OCI-LY1 (cell line): ENCODE measurements around the gene PSMD1.

Source experiments
- EZH2 ChIP-seq: fragments of 200-600 bp; sonication (generic), shearing (Covaris generic); IDR thresholded peaks from 2 replicates; pipeline ENCODE4 v1.8.0; 2017; ENCODE audit warnings: borderline replicate concordance, mixed run types, mild to moderate bottlenecking, antibody characterized with exemption, low read length, moderate library complexity, mixed read lengths
- TF ChIP-seq, protein P1 (sequence below): fragments of 200-600 bp; sonication (generic), shearing (Covaris generic); IDR thresholded peaks from 2 replicates; pipeline ENCODE4 v1.5.1; 2017; ENCODE audit warnings: mild to moderate bottlenecking, antibody characterized with exemption, low read length, moderate library complexity, mixed read lengths

- TF ChIP-seq EZH2: no peak
- TF ChIP-seq, protein P1, sequence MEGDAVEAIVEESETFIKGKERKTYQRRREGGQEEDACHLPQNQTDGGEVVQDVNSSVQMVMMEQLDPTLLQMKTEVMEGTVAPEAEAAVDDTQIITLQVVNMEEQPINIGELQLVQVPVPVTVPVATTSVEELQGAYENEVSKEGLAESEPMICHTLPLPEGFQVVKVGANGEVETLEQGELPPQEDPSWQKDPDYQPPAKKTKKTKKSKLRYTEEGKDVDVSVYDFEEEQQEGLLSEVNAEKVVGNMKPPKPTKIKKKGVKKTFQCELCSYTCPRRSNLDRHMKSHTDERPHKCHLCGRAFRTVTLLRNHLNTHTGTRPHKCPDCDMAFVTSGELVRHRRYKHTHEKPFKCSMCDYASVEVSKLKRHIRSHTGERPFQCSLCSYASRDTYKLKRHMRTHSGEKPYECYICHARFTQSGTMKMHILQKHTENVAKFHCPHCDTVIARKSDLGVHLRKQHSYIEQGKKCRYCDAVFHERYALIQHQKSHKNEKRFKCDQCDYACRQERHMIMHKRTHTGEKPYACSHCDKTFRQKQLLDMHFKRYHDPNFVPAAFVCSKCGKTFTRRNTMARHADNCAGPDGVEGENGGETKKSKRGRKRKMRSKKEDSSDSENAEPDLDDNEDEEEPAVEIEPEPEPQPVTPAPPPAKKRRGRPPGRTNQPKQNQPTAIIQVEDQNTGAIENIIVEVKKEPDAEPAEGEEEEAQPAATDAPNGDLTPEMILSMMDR: no peak
Measured at GRCh38 chr2:231130336-231131056, 73.8 kb downstream of the PSMD1 start.
